Upper lobe of left lung (tissue), 6 donors: ENCODE results near the gene C10orf71. TPM values are rescaled to one million over a fixed set of nuclear protein-coding genes. Genes with fewer than 3 reads are reported as not detected.

Experiments
- ATAC-seq, 2 donors: fragments of 200-7000 bp; cut with Tn5 transposase; one replicate each; pipeline ENCODE4 v1.9.1; 2022; ENCODE audit warnings: mild to moderate bottlenecking in 2 of 2, moderate library complexity in 2 of 2; ENCODE audit not compliant: low FRiP score in 2 of 2
- DNase-seq, 2 donors: peaks; one replicate each; pipeline ENCODE4 v3.0.0-alpha.2; 2019 to 2020
- H3K27ac ChIP-seq, 4 donors: fragments of 200-600 bp; sonication (generic); one replicate each; pipeline ENCODE4 v1.5.1; 2016 to 2019
- H3K27me3 ChIP-seq, 4 donors: fragments of 200-600 bp; sonication (generic); one replicate each; pipeline ENCODE4 v1.5.1; 2017 to 2019
- H3K36me3 ChIP-seq, 4 donors: fragments of 200-600 bp; sonication (generic); one replicate each; pipeline ENCODE4 v1.5.1; 2016 to 2019
- H3K4me1 ChIP-seq, 4 donors: fragments of 200-600 bp; sonication (generic); one replicate each; pipeline ENCODE4 v1.5.1; 2018 to 2019
- H3K4me3 ChIP-seq, 4 donors: fragments of 200-600 bp; sonication (generic); one replicate each; pipeline ENCODE4 v1.5.1; 2017 to 2019; ENCODE audit warnings: mild to moderate bottlenecking in 2 of 4, moderate library complexity in 1 of 4
- H3K9me3 ChIP-seq, 4 donors: fragments of 200-600 bp; sonication (generic); one replicate each; pipeline ENCODE4 v1.5.1; 2018 to 2019
- EP300 ChIP-seq, 4 donors: sonication (generic); formaldehyde crosslinking; IDR thresholded peaks; one replicate each; pipeline ENCODE4 v1.5.1; 2017; ENCODE audit warnings: antibody characterized with exemption in 4 of 4, control low read depth in 2 of 4
- POLR2A ChIP-seq, 4 donors: fragments of 450-650 bp; IDR thresholded peaks; one replicate each; pipeline ENCODE4 v1.5.1; 2016 to 2017; ENCODE audit warnings: antibody characterized with exemption in 4 of 4, mild to moderate bottlenecking in 2 of 4
- POLR2AphosphoS5 ChIP-seq, 2 donors: sonication (generic); formaldehyde crosslinking; IDR thresholded peaks; one replicate each; pipeline ENCODE4 v1.5.1; 2017; ENCODE audit warnings: antibody characterized with exemption in 2 of 2
- WGBS, 2 donors: methylation state at CpG; one replicate each; pipeline ENCODE4 v1.1.5; 2017 to 2018; 5-methylcytosine and 5-hydroxymethylcytosine counted together
- total RNA-seq, 6 donors: library from RNA; depleted of rRNA in 4 of 6; stranded (reverse); fragments of >200 nt in 4 of 6; gene quantifications; one replicate each; pipeline versions ENCODE4 v1.1.0 to v1.2.1, GENCODE V29; 2016 to 2021
- TF ChIP-seq, protein P1 (sequence below), 6 experiments: fragments of 450-650 bp in 4 of 6; fragments of 200-600 bp in 2 of 6; sonication (generic) in 2 of 6; IDR thresholded peaks; one replicate each; pipeline ENCODE4 v1.5.1; 2016 to 2019; ENCODE audit warnings: antibody characterized with exemption in 6 of 6
- donor health status: DM: no; HTN: no; CAD: no; lungs with moderate emphysema.
- donor health status: DM: no; HTN: yes; CAD: no; lungs with severe emphysema.

The C10orf71 gene
- total RNA-seq, 6 donors from 2014 or later, result not detected

DNA sequence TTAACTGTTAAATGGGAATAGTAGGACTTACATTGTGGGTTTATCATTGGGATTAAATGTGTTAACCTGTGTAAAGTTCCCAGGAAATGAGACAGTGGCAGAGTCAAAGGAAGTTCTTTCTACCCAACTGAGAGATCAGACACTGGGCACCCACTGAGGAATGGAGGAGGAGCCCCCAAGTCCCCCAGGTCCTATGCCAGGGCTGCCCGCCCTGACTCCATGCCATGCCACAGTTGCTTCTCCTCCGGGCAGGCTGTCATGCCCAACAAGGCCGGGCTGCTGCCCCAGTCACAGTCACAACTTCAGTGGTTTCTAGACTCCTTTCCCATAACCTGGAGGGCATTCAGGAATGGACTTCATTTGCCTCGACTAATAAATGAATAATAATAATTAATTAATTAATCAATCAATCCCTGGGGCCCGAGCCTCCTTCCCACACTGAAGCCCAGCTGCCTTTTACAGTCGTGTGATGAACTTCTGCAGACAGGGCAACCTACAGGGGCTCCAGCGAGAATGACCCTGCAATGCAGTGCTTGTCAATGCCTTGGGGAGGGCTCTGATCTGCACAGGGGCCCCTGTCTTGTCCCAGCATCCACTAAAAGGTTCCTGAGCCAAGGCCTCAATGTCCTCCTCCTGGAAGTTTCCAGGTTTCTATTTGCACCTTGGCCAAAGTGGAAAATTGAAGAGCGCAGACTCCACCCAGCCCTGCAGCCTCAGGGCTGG is 64.5 kb downstream of the C10orf71 start:
- Histone ChIP-seq H3K36me3 (no peaks in the 10 kb centered on the region), H3K27ac (peak overlapping the region in 1 of 4 donors; percentile 52), H3K9me3 (no peaks in the 10 kb centered on the region), H3K4me1 (peaks cover 6 to 36% (median 21%) of the 10 kb centered on the region in 4 donors), H3K4me3 (no peak overlapping the region), H3K27me3 (no peaks in the 10 kb centered on the region)
- DNase-seq (peak in 1 of 2 donors; percentile 20), ATAC-seq (no peak)
- no peak for TF ChIP-seq POLR2AphosphoS5 (IDR thresholded peaks at IDR 0.05)
- TF ChIP-seq EP300 (IDR thresholded peaks at IDR 0.05), result no peak
- TF ChIP-seq POLR2A (IDR thresholded peaks at IDR 0.05), result no peak
- TF ChIP-seq, protein P1, sequence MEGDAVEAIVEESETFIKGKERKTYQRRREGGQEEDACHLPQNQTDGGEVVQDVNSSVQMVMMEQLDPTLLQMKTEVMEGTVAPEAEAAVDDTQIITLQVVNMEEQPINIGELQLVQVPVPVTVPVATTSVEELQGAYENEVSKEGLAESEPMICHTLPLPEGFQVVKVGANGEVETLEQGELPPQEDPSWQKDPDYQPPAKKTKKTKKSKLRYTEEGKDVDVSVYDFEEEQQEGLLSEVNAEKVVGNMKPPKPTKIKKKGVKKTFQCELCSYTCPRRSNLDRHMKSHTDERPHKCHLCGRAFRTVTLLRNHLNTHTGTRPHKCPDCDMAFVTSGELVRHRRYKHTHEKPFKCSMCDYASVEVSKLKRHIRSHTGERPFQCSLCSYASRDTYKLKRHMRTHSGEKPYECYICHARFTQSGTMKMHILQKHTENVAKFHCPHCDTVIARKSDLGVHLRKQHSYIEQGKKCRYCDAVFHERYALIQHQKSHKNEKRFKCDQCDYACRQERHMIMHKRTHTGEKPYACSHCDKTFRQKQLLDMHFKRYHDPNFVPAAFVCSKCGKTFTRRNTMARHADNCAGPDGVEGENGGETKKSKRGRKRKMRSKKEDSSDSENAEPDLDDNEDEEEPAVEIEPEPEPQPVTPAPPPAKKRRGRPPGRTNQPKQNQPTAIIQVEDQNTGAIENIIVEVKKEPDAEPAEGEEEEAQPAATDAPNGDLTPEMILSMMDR (IDR thresholded peaks at IDR 0.05), result no peak
- WGBS, 2 donors, result 89 to 91% methylated on average over 8 of the region's 8 CpGs

DNA sequence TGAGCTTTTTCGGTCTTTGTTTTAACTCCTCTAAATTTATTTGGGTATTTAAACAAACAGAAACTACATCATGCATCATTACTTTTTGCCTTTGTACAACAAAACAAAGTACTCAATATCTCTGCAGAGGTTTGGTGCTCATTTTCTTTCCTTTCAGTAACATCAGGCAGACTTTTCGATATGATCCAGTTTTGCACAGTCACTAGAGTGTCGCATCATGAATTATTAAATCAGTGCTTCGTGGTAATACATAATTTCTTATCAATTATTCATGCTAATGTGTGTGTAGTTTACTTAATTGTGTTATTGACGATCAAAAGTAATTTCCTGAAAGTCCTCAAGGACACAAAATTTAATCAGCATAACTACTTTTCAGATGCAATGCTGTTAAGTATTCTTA is 65.1 kb downstream of the C10orf71 start:
- no peak overlapping the region for H3K4me3 ChIP-seq
- H3K27ac ChIP-seq, result no peak overlapping the region
- H3K27me3 ChIP-seq, result no peaks in the 10 kb centered on the region
- peaks cover 6 to 36% (median 21%) of the 10 kb centered on the region in 4 donors for H3K4me1 ChIP-seq
- no peaks in the 10 kb centered on the region for H3K9me3 ChIP-seq
- ATAC-seq, result no peak
- TF ChIP-seq POLR2A (IDR thresholded peaks at IDR 0.05) (no peak), POLR2AphosphoS5 (IDR thresholded peaks at IDR 0.05) (no peak), EP300 (IDR thresholded peaks at IDR 0.05) (peak in 1 of 4 donors; percentile 13)
- TF ChIP-seq, protein P1 (IDR thresholded peaks at IDR 0.05), result no peak
- 55 to 61% methylated on average over 5 of the region's 5 CpGs for WGBS, 2 donors
- H3K36me3 ChIP-seq, result no peaks in the 10 kb centered on the region
- DNase-seq, result no peak

- Histone ChIP-seq H3K4me3 (peak overlapping the region in 1 of 4 donors; percentile 10), H3K27me3 (no peaks in the 10 kb centered on the region), H3K4me1 (peaks cover 4 to 33% (median 20%) of the 10 kb centered on the region in 4 donors), H3K27ac (peak overlapping the region in 1 of 4 donors; percentile 12), H3K9me3 (no peaks in the 10 kb centered on the region), H3K36me3 (no peaks in the 10 kb centered on the region)
- 77 to 81% methylated on average over 8 of the region's 8 CpGs for WGBS, 2 donors
- DNase-seq (peak in 1 of 2 donors; percentile 15), ATAC-seq (no peak)
- TF ChIP-seq POLR2A (IDR thresholded peaks at IDR 0.05) (no peak), EP300 (IDR thresholded peaks at IDR 0.05) (no peak), POLR2AphosphoS5 (IDR thresholded peaks at IDR 0.05) (no peak)
- TF ChIP-seq, protein P1 (IDR thresholded peaks at IDR 0.05), result no peak
Observed at GRCh38 chr10:49364747-49365146, 65.8 kb downstream of the C10orf71 start.

GRCh38 chr10:49365275-49365674 is 66.3 kb downstream of the C10orf71 start:
- WGBS, 2 donors, result 72 to 100% methylated on average over 1 to 3 of the region's 3 CpGs
- H3K36me3 ChIP-seq, result no peaks in the 10 kb centered on the region
- H3K9me3 ChIP-seq, result no peaks in the 10 kb centered on the region
- H3K27ac ChIP-seq, result peak overlapping the region in 1 of 4 donors; percentile 12
- peaks cover 0 to 28% (median 14%) of the 10 kb centered on the region in 4 donors for H3K4me1 ChIP-seq
- no peaks in the 10 kb centered on the region for H3K27me3 ChIP-seq
- DNase-seq (no peak), ATAC-seq (no peak)
- H3K4me3 ChIP-seq, result no peak overlapping the region
- TF ChIP-seq, protein P1 (IDR thresholded peaks at IDR 0.05), result no peak
